ENCODE measurements around the gene AFDN.

The AFDN gene

DNA sequence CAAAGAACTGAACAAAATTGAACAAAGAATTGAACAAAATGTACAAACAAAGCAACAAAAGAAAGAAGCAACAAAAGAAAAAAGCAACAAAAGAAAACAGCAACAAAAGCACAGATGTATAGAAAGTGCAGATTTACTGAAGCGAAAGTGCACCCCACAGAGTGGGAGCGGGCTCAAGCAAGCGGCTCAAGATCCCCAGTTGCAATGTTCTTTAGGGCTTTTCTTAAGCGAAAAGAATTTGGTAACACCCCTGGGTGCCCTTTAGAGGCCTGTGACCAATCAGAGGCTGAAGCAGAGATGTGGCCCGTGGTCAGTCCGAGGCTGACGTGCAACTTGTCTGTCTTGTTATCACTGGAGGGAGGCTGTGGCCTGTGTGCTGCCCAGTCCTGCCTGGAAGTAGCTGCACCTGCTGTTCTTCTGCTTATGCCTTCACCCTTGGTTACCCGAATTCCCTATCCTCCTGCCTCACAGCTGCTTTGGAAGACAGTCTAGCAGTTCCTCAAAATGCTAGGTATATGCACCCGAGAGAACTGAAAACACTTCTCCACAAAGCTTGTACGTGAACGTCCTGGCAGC is 157.5 kb downstream of the AFDN start:
- Histone ChIP-seq H3K4me3 (no peak overlapping the region), H3K27ac (peak overlapping the region in 4 of 11 experiments; percentile 9 to 48 (median 28); a peak in 3 of 22 replicates), H3K4me1 (peaks cover 11 to 45% (median 31%) of the 10 kb centered on the region in 10 experiments), H3K4me2 (peak overlapping the region in 8 of 11 experiments; percentile 32 to 53 (median 38); a peak in 8 of 22 replicates), H3K9ac (no peak overlapping the region), H3K27me3 (no peaks in the 10 kb centered on the region), H3K9me3 (replicated peaks in 1 of 11) (peaks cover 37 to 88% (median 86%) of the 10 kb centered on the region in 11 experiments), H4K20me1 (no peaks in the 10 kb centered on the region), H3K36me3 (peaks cover 4 to 81% (median 51%) of the 10 kb centered on the region in 11 experiments; a peak in 20 of 22 replicates)
- TF ChIP-seq Cebpa-rat (IDR thresholded peaks at IDR 0.05) = no peak

DNA sequence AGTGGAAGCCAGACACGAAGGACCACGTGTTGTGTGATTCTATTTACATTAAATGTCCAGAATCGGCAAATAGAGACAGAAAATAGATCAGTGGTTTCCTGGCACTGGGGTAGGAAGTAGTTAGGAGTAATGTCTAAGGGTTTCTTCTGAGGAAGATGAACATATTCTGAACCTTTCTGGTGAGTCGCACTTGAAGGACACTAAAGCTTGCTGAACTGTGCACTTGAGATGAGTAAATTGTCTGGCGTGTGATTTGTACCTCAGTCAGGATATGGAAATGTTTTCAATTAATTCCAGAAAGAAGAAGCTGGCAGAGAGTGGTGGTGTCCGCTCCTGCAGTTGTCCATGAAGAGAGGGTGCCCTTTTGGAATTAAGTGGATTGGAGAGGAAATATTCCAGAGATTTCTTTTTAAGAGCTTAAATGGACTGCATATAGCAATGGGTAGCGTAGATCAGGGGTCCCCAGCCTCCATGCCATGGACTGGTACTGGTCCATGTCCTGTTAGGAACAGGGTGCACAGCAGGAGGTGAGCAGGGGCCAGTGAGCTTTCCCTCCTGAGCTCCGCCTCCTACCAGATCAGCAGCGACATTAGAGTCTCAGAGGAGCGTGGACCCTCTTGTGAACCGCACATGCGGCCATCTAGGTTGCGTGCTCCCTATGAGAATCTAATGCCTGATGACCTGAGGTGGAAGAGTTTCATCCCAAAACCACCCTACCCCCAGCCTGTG is 158.3 kb downstream of the AFDN start:
- H3K27ac ChIP-seq = peak overlapping the region in 7 of 11 experiments; percentile 20 to 48 (median 27); a peak in 10 of 22 replicates
- peaks cover 44 to 90% (median 87%) of the 10 kb centered on the region in 11 experiments for H3K9me3 ChIP-seq (replicated peaks in 1 of 11)
- H3K27me3 ChIP-seq = no peaks in the 10 kb centered on the region
- H3K4me3 ChIP-seq = 0 out of 20 replicates have a peak overlapping the region, but pooled peaks of 1 of the 10 experiments have one; percentile 2
- H3K4me2 ChIP-seq = peak overlapping the region in 10 of 11 experiments; percentile 1 to 53 (median 35); a peak in 15 of 22 replicates
- H3K36me3 ChIP-seq = peaks cover 4 to 81% (median 51%) of the 10 kb centered on the region in 11 experiments; a peak in 20 of 22 replicates
- no peaks in the 10 kb centered on the region for H4K20me1 ChIP-seq
- peaks cover 11 to 45% (median 31%) of the 10 kb centered on the region in 10 experiments for H3K4me1 ChIP-seq
- no peak overlapping the region for H3K9ac ChIP-seq
- TF ChIP-seq Cebpa-rat (IDR thresholded peaks at IDR 0.05) = no peak

DNA sequence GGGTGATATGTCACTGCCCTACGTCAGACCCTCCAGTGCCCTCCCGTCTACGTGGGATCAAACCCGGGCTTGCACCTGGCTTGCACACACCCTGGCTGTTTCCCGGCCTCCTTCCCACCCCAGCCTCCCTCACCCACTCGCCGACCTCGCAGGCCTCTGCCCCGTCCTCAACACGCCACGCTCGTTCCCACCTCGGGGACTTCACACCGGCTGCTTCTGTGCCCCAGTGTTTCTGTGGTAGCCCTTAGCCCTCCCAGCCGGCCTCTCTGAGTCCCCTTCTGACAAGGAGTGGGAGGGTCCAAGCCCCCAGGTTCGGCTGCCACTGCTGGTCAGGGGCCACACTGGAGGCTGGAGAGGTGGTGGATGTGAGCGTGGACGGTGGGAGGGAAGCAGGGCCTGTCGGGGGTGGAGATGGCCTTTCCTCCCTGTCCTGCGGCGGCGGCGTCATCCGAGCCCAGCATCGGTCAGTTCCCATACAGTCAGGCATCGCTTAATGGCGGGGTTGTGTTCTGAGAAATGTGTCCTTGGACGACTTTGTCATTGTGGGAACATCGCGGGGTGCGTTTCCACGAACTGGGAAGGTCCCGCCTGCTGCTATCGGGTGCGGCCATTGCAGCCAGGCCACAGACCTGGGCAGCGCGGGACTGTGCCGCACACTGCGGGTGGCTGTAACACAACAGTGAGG is 159.3 kb downstream of the AFDN start:
- Histone ChIP-seq H3K27ac (peak overlapping the region in 1 of 11 experiments; percentile 21; a peak in 3 of 22 replicates), H3K9ac (no peak overlapping the region), H3K4me2 (peak overlapping the region in 1 of 11 experiments; percentile 53; a peak in 1 of 22 replicates), H4K20me1 (no peaks in the 10 kb centered on the region), H3K4me3 (no peak overlapping the region), H3K9me3 (replicated peaks in 1 of 11) (peaks cover 52 to 94% (median 88%) of the 10 kb centered on the region in 11 experiments), H3K27me3 (no peaks in the 10 kb centered on the region), H3K36me3 (peaks cover 4 to 81% (median 61%) of the 10 kb centered on the region in 11 experiments; a peak in 21 of 22 replicates), H3K4me1 (peaks cover 11 to 40% (median 27%) of the 10 kb centered on the region in 10 experiments; a peak in 19 of 20 replicates)
- no peak for TF ChIP-seq Cebpa-rat (IDR thresholded peaks at IDR 0.05)

DNA sequence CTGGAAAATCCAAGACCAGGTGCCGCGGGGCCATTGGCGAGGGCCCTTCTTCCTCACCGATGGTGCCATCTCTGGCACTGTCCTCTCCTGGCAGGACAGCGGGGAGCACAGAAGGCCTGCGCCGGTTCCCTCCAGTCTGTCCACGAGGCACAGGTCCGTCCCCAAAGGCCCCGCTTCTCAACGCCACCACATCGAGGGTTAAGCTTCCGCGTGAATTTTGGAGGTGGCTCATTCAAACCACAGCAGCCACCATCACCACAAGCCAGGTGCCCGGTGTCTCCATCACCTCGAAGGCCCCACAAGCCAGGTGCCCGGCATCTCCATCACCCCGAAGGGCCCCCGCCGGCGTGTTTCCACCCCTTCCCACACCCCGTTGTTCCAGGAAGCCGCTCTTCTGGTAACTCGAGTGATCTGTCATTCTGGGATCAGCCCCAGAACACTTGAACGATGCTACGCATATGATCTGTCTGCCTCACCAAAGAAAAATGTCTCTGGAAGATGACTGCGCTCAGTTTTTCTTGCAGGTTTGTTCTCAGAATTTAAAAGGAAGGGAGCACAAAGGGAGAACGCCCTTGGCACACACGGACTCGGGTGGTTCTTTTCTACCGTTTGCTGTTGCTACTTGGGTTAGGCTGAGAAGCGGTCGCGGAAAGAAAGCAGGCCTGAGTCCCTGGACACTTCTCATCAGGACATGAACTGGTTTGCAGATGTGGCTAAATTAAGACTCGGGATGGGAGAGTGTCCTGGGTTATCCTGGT is 160.9 kb downstream of the AFDN start:
- Histone ChIP-seq H3K9me3 (replicated peaks in 1 of 11) (peaks cover 52 to 89% (median 82%) of the 10 kb centered on the region in 11 experiments), H3K9ac (no peak overlapping the region), H3K27ac (peak overlapping the region in 6 of 11 experiments; percentile 11 to 96 (median 42); a peak in 10 of 22 replicates), H3K36me3 (peaks cover 4 to 77% (median 56%) of the 10 kb centered on the region in 11 experiments; a peak in 21 of 22 replicates), H4K20me1 (no peaks in the 10 kb centered on the region), H3K4me3 (no peak overlapping the region), H3K4me1 (peaks cover 10 to 40% (median 21%) of the 10 kb centered on the region in 10 experiments; a peak in 19 of 20 replicates), H3K27me3 (no peaks in the 10 kb centered on the region), H3K4me2 (no peak overlapping the region)
- TF ChIP-seq Cebpa-rat (IDR thresholded peaks at IDR 0.05) = no peak

DNA sequence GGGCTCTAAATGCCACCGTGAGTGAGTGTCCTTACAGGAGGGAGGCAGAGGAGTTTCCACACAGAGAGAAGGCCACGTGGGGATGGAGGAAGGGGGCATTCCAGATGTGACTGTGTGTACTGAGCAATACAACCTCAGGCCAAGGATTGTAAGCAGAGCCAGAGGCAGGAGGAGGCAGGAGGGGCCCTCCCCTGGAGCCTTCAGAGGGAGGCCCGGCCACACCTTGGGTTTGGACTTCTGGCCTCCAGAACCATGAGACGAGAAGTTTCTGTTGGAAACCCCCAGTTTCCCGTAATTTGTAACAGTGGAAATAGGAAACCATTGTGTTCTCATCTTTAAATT is 161.4 kb downstream of the AFDN start:
- H3K4me1 ChIP-seq = peaks cover 13 to 45% (median 25%) of the 10 kb centered on the region in 10 experiments; a peak in 19 of 20 replicates
- H3K36me3 ChIP-seq = peaks cover 4 to 76% (median 56%) of the 10 kb centered on the region in 11 experiments; a peak in 21 of 22 replicates
- H3K27me3 ChIP-seq = no peaks in the 10 kb centered on the region
- H4K20me1 ChIP-seq = no peaks in the 10 kb centered on the region
- peak overlapping the region in 6 of 11 experiments; percentile 11 to 96 (median 42); a peak in 10 of 22 replicates for H3K27ac ChIP-seq
- TF ChIP-seq Cebpa-rat (IDR thresholded peaks at IDR 0.05) = no peak
- no peak overlapping the region; a peak in 1 of 20 replicates for H3K4me3 ChIP-seq
- peaks cover 52 to 88% (median 81%) of the 10 kb centered on the region in 11 experiments for H3K9me3 ChIP-seq (replicated peaks in 1 of 11)
- no peak overlapping the region for H3K9ac ChIP-seq
- no peak overlapping the region for H3K4me2 ChIP-seq

DNA sequence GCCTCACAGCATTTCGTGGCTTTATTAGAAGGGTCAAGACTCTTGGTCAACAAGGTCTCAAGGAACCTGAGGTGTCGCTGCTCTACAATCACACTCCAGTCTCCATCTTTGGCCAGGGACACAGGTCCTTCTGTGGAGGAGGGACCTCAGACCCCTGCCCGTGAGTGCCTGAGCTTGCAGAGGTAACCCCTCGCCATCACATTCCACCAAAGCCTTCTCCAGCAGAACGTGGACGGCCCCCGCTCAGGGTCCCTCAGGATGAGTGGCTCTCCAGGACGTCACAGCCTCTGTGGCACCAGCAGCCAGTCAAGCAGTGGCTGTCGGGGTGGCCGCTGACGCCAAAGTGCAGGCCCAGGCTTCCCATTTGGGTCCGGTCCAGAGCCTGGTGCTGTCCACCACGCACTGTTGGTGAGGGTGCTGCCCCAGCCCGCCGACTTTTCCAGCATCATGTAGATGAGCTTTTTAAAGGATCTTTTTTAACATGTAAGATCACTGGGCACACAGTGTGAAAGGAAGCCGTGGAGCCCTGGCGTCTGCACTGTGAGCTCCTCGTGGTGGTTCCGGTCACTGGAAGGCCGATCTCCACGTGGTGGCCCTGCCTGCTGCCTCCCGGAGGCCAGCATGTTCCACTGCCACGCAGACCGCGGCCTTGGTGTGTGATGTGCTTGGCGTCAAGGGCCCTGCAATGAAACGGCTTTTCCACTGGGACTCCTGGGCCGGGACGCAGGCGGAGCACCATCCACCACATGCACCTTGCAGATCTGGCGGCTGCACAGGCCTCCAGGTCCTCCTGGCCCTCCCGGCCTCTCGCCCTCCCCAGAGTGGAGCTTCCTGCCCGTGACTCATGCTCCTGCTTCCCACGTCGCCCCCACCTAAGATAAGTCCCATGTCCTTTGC is 162.5 kb downstream of the AFDN start:
- Histone ChIP-seq H4K20me1 (no peaks in the 10 kb centered on the region), H3K27me3 (no peaks in the 10 kb centered on the region), H3K9ac (no peak overlapping the region), H3K27ac (peak overlapping the region in 4 of 11 experiments; percentile 21 to 96 (median 26); a peak in 6 of 22 replicates), H3K4me1 (peaks cover 21 to 48% (median 34%) of the 10 kb centered on the region in 10 experiments), H3K9me3 (replicated peaks in 1 of 11) (peaks cover 48 to 77% (median 72%) of the 10 kb centered on the region in 11 experiments), H3K36me3 (peaks cover 4 to 75% (median 54%) of the 10 kb centered on the region in 11 experiments; a peak in 21 of 22 replicates), H3K4me3 (no peak overlapping the region), H3K4me2 (no peak overlapping the region)
- TF ChIP-seq Cebpa-rat (IDR thresholded peaks at IDR 0.05) = no peak

Measured in BLaER1 treated with 17β-estradiol and CSF1 and Interleukin-3, amounts not matched to agents 10 nM and 100 nM (cell line).